HL-60/S4 treated with phorbol 12-myristate 13-acetate at 8.2 ng/mL for 4 days and 3 days (cell line): Measurements from ENCODE around the gene NDC1.
"Not testable (repeated sequence)": the region's sequence is repeated elsewhere in the genome, so short reads cannot be mapped to it uniquely, and the experiment has no call there.

ENCODE experiments used
- in situ Hi-C: fragments of 300-500 bp; cut with MboI; formaldehyde crosslinking; loops from 2 replicates; pipeline ENCODE4 v1.15.0; 2022; ENCODE audit warnings: low sequenced_read_pairs

NDC1 gene

DNA sequence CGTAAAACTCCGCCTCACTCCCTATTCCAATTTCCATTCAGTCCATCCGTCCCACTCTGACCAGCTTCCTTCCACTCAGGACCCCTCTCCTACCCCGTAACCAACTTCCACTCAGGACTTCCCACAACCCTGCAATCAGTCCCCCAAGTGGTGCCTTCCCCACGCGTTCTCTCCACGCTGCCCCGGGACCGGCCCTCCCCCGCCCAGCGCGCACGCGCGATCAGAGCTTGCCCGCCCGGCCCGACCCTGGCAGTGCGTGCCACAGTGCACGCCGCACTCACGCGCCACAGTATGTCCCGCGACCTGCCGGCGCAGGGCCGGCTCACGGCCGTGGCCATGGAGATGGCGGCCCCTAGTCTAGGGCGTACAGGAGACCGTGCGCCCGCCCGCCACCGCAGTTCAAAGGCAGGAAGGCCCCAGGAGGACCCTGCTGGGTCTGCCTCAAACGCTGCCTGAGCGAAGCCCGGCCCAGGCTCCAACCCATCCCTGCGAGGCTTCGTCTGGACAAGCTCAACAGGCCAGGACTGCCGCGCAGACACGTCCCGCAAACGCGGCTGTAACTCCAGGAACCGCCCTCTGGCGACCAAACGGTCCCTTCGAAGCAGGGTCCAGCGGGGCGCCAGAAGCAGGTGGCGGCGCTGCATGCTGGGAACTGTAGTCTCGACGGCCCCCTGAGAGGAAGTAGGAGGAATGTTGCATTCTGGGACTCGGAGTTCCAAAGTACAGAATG is at the start of gene NDC1:
TSS of gene NDC1 (minus strand) at position 373 of the 730 bp plus-strand sequence. CDS start at position 338, 35 bp downstream.
- in situ Hi-C loops, result no loop called here

- in situ Hi-C loops, result not testable (repeated sequence)
Observed at GRCh38 chr1:53883600-53883999, 45.5 kb upstream of the NDC1 start.

- in situ Hi-C loops, result not testable (repeated sequence)
Observed at GRCh38 chr1:53881853-53882252, 43.8 kb upstream of the NDC1 start.

- in situ Hi-C loops, result no loop called here
Observed at GRCh38 chr1:53878492-53879105, 40.5 kb upstream of the NDC1 start.

GRCh38 chr1:53875150-53875549 is 37.1 kb upstream of the NDC1 start:
- in situ Hi-C loops, result not testable (repeated sequence)

GRCh38 chr1:53871773-53872484 is 33.8 kb upstream of the NDC1 start:
- in situ Hi-C loops, result loop anchor here (25.0 kb wide), 1 partner anchor 90 kb away; no protein-coding TSS in a partner anchor

- in situ Hi-C loops, result loop anchor here (25.0 kb wide), 1 partner anchor 91 kb away; no protein-coding TSS in a partner anchor
Observed at GRCh38 chr1:53871221-53871620, 33.1 kb upstream of the NDC1 start.

DNA sequence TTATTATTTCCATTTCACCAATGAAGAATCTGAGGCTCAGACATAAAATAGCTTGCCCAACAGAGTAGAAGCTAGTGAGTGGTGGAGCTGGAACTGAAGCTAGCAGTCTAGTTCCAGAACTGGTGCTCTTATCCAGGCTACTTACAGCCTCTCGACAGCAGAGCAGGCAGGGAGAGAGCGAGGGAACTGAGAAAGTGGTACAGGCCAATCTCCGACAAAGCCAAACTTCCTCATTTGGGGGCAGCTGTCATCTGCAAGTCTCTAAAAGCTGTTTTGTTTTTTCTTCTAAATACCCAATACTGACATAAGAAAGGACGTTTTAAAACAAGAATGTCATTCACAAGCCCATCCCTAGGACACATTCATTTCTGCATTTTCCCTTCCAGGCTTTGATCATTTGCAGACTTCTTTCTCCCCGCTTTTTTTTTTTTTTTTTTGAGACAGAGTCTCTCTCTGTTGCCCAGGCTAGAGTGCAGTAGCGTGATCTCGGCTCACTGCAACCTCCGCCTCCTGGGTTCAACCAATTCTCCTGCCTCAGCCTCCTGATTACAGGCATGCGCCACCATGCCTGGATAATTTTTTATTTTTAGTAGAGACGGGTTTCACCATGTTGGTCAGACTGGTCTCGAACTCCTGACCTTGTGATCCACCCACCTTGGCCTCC is 31.5 kb upstream of the NDC1 start:
- in situ Hi-C loops, result loop anchor here (25.0 kb wide), 1 partner anchor 93 kb away; no protein-coding TSS in a partner anchor

- in situ Hi-C loops, result loop anchor here (25.0 kb wide), 1 partner anchor 94 kb away; no protein-coding TSS in a partner anchor
Observed at GRCh38 chr1:53868565-53868964, 30.5 kb upstream of the NDC1 start.

DNA sequence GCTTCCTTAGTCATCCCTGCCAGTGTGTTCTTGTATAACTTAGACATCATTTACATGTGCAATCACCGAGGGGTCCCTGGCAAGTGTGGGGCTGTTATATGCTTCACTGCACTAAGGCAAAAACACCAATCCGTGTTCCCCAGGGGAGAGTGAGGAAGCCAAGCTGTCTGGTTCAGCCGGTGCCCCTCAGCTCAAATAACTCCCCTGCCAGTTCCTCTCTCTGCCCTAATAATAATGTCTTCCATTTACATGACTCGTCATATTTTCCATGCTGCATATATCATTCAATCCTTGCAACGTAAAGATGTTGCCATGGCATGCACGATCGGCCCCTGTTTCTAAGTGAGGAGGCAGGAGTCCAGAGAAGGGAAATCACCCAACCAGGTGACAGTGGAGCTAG is 24.4 kb upstream of the NDC1 start:
- in situ Hi-C loops, result loop anchor here (25.0 kb wide), 1 partner anchor 100 kb away; no protein-coding TSS in a partner anchor

DNA sequence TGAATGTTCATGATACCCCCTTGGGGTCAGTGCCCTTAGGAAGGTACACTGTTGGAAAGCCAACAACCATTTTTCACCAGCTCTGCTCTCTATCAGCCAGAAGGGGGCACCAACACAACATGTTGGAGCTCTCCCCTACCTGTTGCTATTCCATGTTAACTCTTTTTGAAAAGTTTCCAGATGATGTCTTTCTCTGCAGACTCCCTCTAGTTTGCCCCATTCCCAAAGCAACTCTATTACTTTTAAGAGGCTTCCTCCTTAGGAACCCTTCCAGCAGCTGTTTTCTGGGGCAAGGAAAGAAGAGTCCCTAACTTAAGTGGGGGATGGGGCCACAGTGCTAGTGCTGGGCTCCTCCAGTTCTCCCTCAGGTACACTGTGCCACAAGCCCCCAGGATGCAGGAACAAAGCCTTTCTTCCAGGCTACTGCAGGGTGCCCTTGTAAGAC is 22.9 kb upstream of the NDC1 start:
- in situ Hi-C loops, result loop anchor here (25.0 kb wide), 1 partner anchor 101 kb away; no protein-coding TSS in a partner anchor

GRCh38 chr1:53851571-53852285 is 13.6 kb upstream of the NDC1 start:
- in situ Hi-C loops, result loop anchor here (25.0 kb wide), 1 partner anchor 111 kb away; no protein-coding TSS in a partner anchor

DNA sequence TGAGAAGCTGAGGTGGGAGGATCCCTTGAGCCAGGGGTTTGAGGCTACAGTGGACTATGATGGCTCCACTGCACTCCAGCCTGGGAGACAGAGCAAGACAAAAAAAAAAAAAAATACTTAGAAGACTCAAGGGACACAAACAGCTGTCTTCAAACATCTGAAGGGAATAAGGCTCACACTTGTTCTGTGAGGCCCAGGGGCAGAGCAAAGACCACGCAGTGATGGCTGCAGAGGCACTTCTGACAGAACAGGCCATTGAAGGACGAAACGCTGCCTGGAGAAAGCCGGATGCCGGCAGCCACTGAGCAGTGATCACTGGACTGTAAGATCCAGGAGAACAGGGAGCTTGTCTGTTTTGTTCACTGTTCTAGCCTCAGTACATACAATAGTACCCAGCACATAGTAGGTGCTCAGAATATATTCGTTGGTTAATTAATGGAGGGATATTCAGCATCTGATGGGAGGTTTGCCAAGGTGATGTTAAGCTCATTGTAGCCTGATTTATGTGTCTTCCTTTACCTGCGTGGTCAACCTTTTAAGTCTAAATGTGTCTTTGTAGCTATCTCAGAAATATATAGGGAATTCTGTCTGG is 12.1 kb upstream of the NDC1 start:
- in situ Hi-C loops, result loop anchor here (25.0 kb wide), 1 partner anchor 112 kb away; no protein-coding TSS in a partner anchor

GRCh38 chr1:53847980-53848379 is 9.9 kb upstream of the NDC1 start:
- in situ Hi-C loops, result no loop called here

- in situ Hi-C loops, result no loop called here
Observed at GRCh38 chr1:53842347-53842746, 4.3 kb upstream of the NDC1 start.

GRCh38 chr1:53838654-53838974 is 518 bp upstream of the NDC1 start:
- in situ Hi-C loops, result no loop called here

- in situ Hi-C loops, result no loop called here
Observed at GRCh38 chr1:53837646-53837923, 511 bp downstream of the NDC1 start.

- in situ Hi-C loops, result no loop called here
Observed at GRCh38 chr1:53835491-53835890, 2.6 kb downstream of the NDC1 start.

- in situ Hi-C loops, result no loop called here
Observed at GRCh38 chr1:53834776-53835175, 3.3 kb downstream of the NDC1 start.

- in situ Hi-C loops, result no loop called here
Observed at GRCh38 chr1:53833393-53833792, 4.7 kb downstream of the NDC1 start.
